Activated CD8-positive, alpha-beta memory T cell treated with anti-CD3 and anti-CD28 coated beads, Interleukin-2, amount 50 U/mL, for 48 hours (primary cell): ENCODE data around the gene C2orf78.

ENCODE experiments used
- DNase-seq: peaks from one replicate; pipeline ENCODE4 v3.0.0-alpha.2; 2020

C2orf78 gene

GRCh38 chr2:73838889-73839534, 55.0 kb downstream of the C2orf78 start:
- no peak for DNase-seq

DNA sequence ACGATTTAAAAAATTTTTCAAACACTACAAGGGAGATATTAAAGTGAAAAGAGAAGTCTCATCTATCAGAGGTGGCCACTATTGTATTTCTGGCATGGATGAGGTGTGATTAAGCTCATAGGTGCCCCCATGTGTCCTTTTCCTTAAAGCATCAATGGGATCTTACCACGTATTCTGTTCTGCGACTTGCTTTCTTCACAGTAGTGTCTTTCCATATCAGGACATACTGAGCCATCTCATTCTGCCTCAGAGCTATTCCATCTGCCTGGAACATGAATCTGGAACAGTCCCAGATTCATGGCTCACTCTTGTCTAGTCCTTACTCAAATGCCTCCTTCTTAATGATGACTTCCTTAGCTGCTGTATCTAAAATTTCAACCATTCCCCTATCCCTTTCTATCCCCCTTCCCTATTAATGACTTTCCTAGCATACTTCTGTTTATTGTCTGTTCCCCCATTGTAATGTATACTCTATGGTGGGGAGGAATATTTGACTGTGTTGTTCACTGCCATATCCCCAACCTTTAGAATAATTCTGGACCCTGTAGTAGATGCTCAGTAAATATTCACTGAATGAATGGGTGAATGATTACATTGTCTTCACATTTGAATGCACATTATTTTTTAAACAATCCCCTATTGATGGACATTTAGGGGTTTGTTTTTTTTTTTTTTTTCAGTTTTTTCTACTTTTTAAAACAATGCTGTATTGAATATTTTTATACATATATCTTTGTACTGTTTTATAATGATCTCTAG, 55.8 kb downstream of the C2orf78 start:
- DNase-seq: no peak

DNA sequence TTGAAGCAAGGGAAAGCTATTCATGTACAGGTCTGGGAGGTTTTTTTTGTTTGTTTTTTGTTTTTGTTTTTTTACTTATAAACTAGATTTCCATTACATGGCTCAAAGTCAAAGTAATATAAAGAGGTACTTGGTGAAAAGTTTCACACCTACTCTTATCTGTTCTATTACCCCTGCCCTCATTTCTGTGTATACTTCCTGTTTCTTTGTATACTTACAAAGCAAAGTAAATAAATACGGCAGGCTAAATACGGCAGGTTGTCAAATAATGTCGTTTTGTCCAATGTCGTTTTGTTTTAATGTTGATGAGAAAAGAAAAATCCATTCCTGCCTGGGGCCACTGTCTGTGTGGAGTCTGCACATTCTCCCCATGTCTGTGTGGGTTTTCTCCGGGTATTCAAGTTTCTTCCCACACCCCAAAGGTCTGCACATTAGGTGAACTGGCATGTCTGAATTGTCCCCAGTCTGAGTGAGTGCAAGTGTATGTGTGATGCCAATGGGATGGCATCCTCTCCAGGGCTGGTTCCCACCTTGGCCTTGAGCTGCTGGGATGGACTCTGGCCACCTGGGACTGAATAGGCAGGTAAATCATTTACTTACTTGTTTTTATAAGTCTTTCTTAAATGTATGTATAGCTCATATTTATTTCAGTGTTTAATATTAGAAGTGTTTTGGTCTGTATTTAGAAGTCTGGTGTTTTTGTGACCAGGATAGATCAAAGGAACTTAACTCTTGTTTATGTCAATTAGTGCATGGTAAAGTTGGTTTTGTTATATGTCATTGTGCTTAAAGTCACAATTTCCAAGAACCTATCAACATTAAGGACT, 58.1 kb downstream of the C2orf78 start:
- no peak for DNase-seq

GRCh38 chr2:73842739-73843019, 58.7 kb downstream of the C2orf78 start:
- DNase-seq: no peak

- DNase-seq: no peak
These were observed 60.1 kb downstream of the C2orf78 start for GRCh38 chr2:73844087-73844486.

GRCh38 chr2:73850009-73850408, 66.0 kb downstream of the C2orf78 start:
- DNase-seq: no peak

- no peak for DNase-seq
These were observed 67.3 kb downstream of the C2orf78 start for GRCh38 chr2:73851274-73851673.

- DNase-seq: no peak
These were observed 68.0 kb downstream of the C2orf78 start for GRCh38 chr2:73852020-73852419.

GRCh38 chr2:73855526-73855925, 71.5 kb downstream of the C2orf78 start:
- DNase-seq: no peak

DNA sequence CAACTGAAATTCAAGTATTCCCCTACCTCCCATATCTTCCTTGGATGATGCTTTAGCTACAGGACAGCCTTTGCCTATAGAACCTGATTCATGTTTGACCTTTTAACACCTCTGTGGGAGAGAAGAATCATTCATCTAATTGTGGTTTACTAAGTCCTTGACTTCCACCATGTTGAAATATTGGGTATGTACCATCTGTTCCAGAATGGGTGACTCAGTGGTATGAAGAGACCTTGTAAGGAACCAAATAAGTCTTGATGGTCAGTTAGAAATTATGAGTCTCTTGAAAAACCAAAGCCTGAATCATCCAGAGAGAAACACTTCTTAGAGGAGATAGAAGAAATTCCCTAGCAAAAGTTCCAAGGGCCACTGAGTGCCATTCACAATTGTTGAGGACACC, 72.2 kb downstream of the C2orf78 start:
- no peak for DNase-seq

DNA sequence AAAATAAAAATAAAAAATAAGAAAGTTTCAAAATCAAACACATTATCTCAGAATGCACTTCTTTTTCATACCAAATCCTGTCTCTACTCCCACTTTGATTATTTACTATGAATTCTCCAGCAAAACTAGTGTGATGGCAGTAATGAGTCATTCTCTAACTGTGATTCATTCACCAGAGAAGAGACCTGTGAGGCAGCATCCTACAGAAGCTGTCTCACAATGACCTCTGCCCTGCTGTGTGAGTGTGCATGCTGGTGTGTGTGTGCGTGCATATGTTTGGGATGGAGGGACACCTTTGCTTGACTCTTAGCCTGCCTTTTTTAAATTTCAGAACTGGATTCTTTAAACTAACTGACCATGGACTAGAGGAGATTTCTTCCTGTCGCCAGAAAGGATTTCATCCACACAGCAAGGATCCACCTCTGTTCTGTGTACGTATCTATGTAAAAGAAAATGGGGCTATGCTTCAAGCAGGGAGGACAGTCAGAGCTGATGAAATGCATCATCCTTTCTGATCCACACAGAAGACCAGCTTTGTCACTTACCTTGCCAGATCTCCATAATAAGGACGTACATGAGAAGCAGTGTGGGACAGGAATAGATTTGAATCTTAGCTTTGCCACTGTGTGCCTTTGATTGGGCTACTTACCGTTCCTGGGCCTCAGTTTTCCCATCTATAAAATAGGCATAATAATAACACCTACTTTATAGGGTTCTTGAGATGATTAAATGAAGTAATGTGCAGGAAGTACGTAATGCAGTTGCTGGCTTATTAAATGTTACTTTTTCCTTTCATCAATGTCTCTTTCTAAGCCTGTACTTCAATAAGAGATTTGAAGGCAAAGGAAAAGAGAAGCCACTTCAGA, 76.0 kb downstream of the C2orf78 start:
- DNase-seq: no peak

- no peak for DNase-seq
These were observed 79.0 kb downstream of the C2orf78 start for GRCh38 chr2:73862987-73863386.
